ENCODE data around the gene CPTP. TPM values are rescaled to one million over a fixed set of nuclear protein-coding genes. Genes with fewer than 3 reads are reported as not detected.

Gene CPTP
- total RNA-seq, 1 experiment from 2014 or later, result 141 TPM

GRCh38 chr1:1310476-1311053 is 14.0 kb upstream of the CPTP start:
- H3F3A ChIP-seq (ENCODE audit: low read length, unreplicated experiment), result no peaks in the 10 kb centered on the region
- peak overlapping the region; percentile 95 for H3K4me2 ChIP-seq (ENCODE audit: low read length)
- no peak overlapping the region for H2AFZ ChIP-seq (ENCODE audit: low read length)
- H4K20me1 ChIP-seq (ENCODE audit: low read length), result peaks cover 7% of the 10 kb centered on the region; the same call in 1 of the 2 replicates
- H3K9me3 ChIP-seq (ENCODE audit: low read length), result no peaks in the 10 kb centered on the region
- no peak overlapping the region for H3K27ac ChIP-seq (ENCODE audit: low read length)
- H3K79me2 ChIP-seq (ENCODE audit: low read length), result peaks cover 60% of the 10 kb centered on the region
- intact Hi-C loops (cut with micrococcal nuclease), result no loop called here
- ATAC-seq, result no peak
- H3K4me3 ChIP-seq (ENCODE audit: low read length), result peak overlapping the region; percentile 96; the same call in 1 of the 2 replicates
- POLR2A ChIA-PET (ENCODE audit: unreplicated experiment), result no interaction called here
- no TSS peak for BruUV-seq (replicated peaks)
- TF ChIP-seq EZH2 (IDR thresholded peaks at IDR 0.05; ENCODE audit: low read length, unreplicated experiment) (no peak), CTCF (conservative IDR thresholded peaks at IDR 0.05; ENCODE audit: low read depth, low read length) (no peak), EZH2phosphoT487 (IDR thresholded peaks at IDR 0.05; ENCODE audit: borderline replicate concordance, low read length) (no peak)
- CTCF ChIA-PET, result no interaction called here
- no peak overlapping the region for H3K9ac ChIP-seq (ENCODE audit: low read length)
- DNase-seq, result no peak
- no peaks in the 10 kb centered on the region for H3K9me2 ChIP-seq (replicated peaks; ENCODE audit: low read length)
- H3K4me1 ChIP-seq (ENCODE audit: insufficient read depth, low read length), result peaks cover 26% of the 10 kb centered on the region
- H3K36me3 ChIP-seq (ENCODE audit: low read depth, low read length), result peaks cover 28% of the 10 kb centered on the region
- no peaks in the 10 kb centered on the region for H3K27me3 ChIP-seq (ENCODE audit: low read length)

GRCh38 chr1:1311107-1312104 is 13.2 kb upstream of the CPTP start:
- intact Hi-C loops (cut with micrococcal nuclease), result no loop called here
- Histone ChIP-seq H3K36me3 (ENCODE audit: low read depth, low read length) (peaks cover 32% of the 10 kb centered on the region), H2AFZ (ENCODE audit: low read length) (no peak overlapping the region), H4K20me1 (ENCODE audit: low read length) (peaks cover 7% of the 10 kb centered on the region; the same call in 1 of the 2 replicates), H3K4me3 (ENCODE audit: low read length) (no peak overlapping the region), H3K9me2 (replicated peaks; ENCODE audit: low read length) (no peaks in the 10 kb centered on the region), H3K79me2 (ENCODE audit: low read length) (peaks cover 58% of the 10 kb centered on the region), H3K4me2 (ENCODE audit: low read length) (no peak overlapping the region), H3K9me3 (ENCODE audit: low read length) (no peaks in the 10 kb centered on the region), H3K27me3 (ENCODE audit: low read length) (no peaks in the 10 kb centered on the region), H3K9ac (ENCODE audit: low read length) (no peak overlapping the region), H3K27ac (ENCODE audit: low read length) (no peak overlapping the region), H3F3A (ENCODE audit: low read length, unreplicated experiment) (no peaks in the 10 kb centered on the region), H3K4me1 (ENCODE audit: insufficient read depth, low read length) (peaks cover 17% of the 10 kb centered on the region)
- no TSS peak for BruUV-seq (replicated peaks)
- ChIA-PET CTCF (no interaction called here), POLR2A (ENCODE audit: unreplicated experiment) (no interaction called here)
- TF ChIP-seq EZH2 (IDR thresholded peaks at IDR 0.05; ENCODE audit: low read length, unreplicated experiment) (no peak), EZH2phosphoT487 (IDR thresholded peaks at IDR 0.05; ENCODE audit: borderline replicate concordance, low read length) (no peak), CTCF (conservative IDR thresholded peaks at IDR 0.05; ENCODE audit: low read depth, low read length) (no peak)
- DNase-seq (no peak), ATAC-seq (no peak)

Data from PC-3 (cell line).